ENCODE data around the gene NUSAP1. TPM values are rescaled to one million over a fixed set of nuclear protein-coding genes. Genes with fewer than 3 reads are reported as not detected.
"Not testable (repeated sequence)": the region's sequence is repeated elsewhere in the genome, so short reads cannot be mapped to it uniquely, and the experiment has no call there.

The NUSAP1 gene
- total RNA-seq, 1 experiment from 2014 or later: 87.5 TPM

- DNase-seq (ENCODE audit: low read depth, low spot score); in situ Hi-C loops (cut with HindIII; ENCODE audit: low pct_unique_long_range_greater_than_20kb, low sequenced_read_pairs): not testable (repeated sequence)
These were observed 11.8 kb upstream of the NUSAP1 start for GRCh38 chr15:41320805-41321330.

- no peak for DNase-seq (ENCODE audit: low read depth, low spot score)
- in situ Hi-C loops (cut with HindIII; ENCODE audit: low pct_unique_long_range_greater_than_20kb, low sequenced_read_pairs): no loop called here
These were observed 9.1 kb upstream of the NUSAP1 start for GRCh38 chr15:41323611-41324010.

- DNase-seq (ENCODE audit: low read depth, low spot score): no peak
- in situ Hi-C loops (cut with HindIII; ENCODE audit: low pct_unique_long_range_greater_than_20kb, low sequenced_read_pairs): no loop called here
These were observed 1.4 kb upstream of the NUSAP1 start for GRCh38 chr15:41331281-41331680.

- in situ Hi-C loops (cut with HindIII; ENCODE audit: low pct_unique_long_range_greater_than_20kb, low sequenced_read_pairs): no loop called here
- peak; percentile 63 for DNase-seq (ENCODE audit: low read depth, low spot score)
These were observed 868 bp upstream of the NUSAP1 start for GRCh38 chr15:41331833-41332193.

GRCh38 chr15:41333026-41333562 is 413 bp downstream of the NUSAP1 start:
- no peak for DNase-seq (ENCODE audit: low read depth, low spot score)
- in situ Hi-C loops (cut with HindIII; ENCODE audit: low pct_unique_long_range_greater_than_20kb, low sequenced_read_pairs): no loop called here

- no peak for DNase-seq (ENCODE audit: low read depth, low spot score)
- in situ Hi-C loops (cut with HindIII; ENCODE audit: low pct_unique_long_range_greater_than_20kb, low sequenced_read_pairs): no loop called here
These were observed 1.8 kb downstream of the NUSAP1 start for GRCh38 chr15:41334293-41335120.

- in situ Hi-C loops (cut with HindIII; ENCODE audit: low pct_unique_long_range_greater_than_20kb, low sequenced_read_pairs): no loop called here
- DNase-seq (ENCODE audit: low read depth, low spot score): no peak
These were observed 3.9 kb downstream of the NUSAP1 start for GRCh38 chr15:41336549-41336948.

GRCh38 chr15:41337047-41337446 is 4.4 kb downstream of the NUSAP1 start:
- DNase-seq (ENCODE audit: low read depth, low spot score): no peak
- in situ Hi-C loops (cut with HindIII; ENCODE audit: low pct_unique_long_range_greater_than_20kb, low sequenced_read_pairs): no loop called here

- in situ Hi-C loops (cut with HindIII; ENCODE audit: low pct_unique_long_range_greater_than_20kb, low sequenced_read_pairs): no loop called here
- no peak for DNase-seq (ENCODE audit: low read depth, low spot score)
These were observed 5.2 kb downstream of the NUSAP1 start for GRCh38 chr15:41337631-41338522.

- in situ Hi-C loops (cut with HindIII; ENCODE audit: low pct_unique_long_range_greater_than_20kb, low sequenced_read_pairs): no loop called here
- DNase-seq (ENCODE audit: low read depth, low spot score): no peak
These were observed 7.6 kb downstream of the NUSAP1 start for GRCh38 chr15:41340189-41340695.

GRCh38 chr15:41341519-41341918 is 8.8 kb downstream of the NUSAP1 start:
- no peak for DNase-seq (ENCODE audit: low read depth, low spot score)
- in situ Hi-C loops (cut with HindIII; ENCODE audit: low pct_unique_long_range_greater_than_20kb, low sequenced_read_pairs): no loop called here

- in situ Hi-C loops (cut with HindIII; ENCODE audit: low pct_unique_long_range_greater_than_20kb, low sequenced_read_pairs): no loop called here
- no peak for DNase-seq (ENCODE audit: low read depth, low spot score)
These were observed 14.6 kb downstream of the NUSAP1 start for GRCh38 chr15:41347236-41347635.

GRCh38 chr15:41350057-41350717 is 17.5 kb downstream of the NUSAP1 start:
- DNase-seq (ENCODE audit: low read depth, low spot score): no peak
- in situ Hi-C loops (cut with HindIII; ENCODE audit: low pct_unique_long_range_greater_than_20kb, low sequenced_read_pairs): no loop called here

GRCh38 chr15:41354371-41354770 is 21.7 kb downstream of the NUSAP1 start:
- in situ Hi-C loops (cut with HindIII; ENCODE audit: low pct_unique_long_range_greater_than_20kb, low sequenced_read_pairs): no loop called here
- no peak for DNase-seq (ENCODE audit: low read depth, low spot score)

GRCh38 chr15:41367418-41367817 is 34.7 kb downstream of the NUSAP1 start:
- DNase-seq (ENCODE audit: low read depth, low spot score): no peak
- in situ Hi-C loops (cut with HindIII; ENCODE audit: low pct_unique_long_range_greater_than_20kb, low sequenced_read_pairs): no loop called here

- in situ Hi-C loops (cut with HindIII; ENCODE audit: low pct_unique_long_range_greater_than_20kb, low sequenced_read_pairs): no loop called here
- DNase-seq (ENCODE audit: low read depth, low spot score): no peak
These were observed 45.3 kb downstream of the NUSAP1 start for GRCh38 chr15:41377978-41378377.

GRCh38 chr15:41383974-41384749 is 51.5 kb downstream of the NUSAP1 start:
- in situ Hi-C loops (cut with HindIII; ENCODE audit: low pct_unique_long_range_greater_than_20kb, low sequenced_read_pairs); DNase-seq (ENCODE audit: low read depth, low spot score): not testable (repeated sequence)
